OCI-LY7 (cell line): ENCODE data around the gene RCVRN.

Source experiments
- CTCF ChIP-seq: fragments of 200-600 bp; sonication (generic); conservative IDR thresholded peaks from 2 replicates; pipeline ENCODE4 v1.5.1; 2014; ENCODE audit warnings: mild to moderate bottlenecking, antibody characterized with exemption, low read length, moderate library complexity, mixed read lengths
- EZH2phosphoT487 ChIP-seq: fragments of 200-600 bp; sonication (generic); IDR thresholded peaks from 2 replicates; pipeline ENCODE4 v1.6.1; 2018; ENCODE audit warnings: low read depth, borderline replicate concordance, mild to moderate bottlenecking, mixed run types, antibody characterized with exemption, low read length, moderate library complexity, mixed read lengths

DNA sequence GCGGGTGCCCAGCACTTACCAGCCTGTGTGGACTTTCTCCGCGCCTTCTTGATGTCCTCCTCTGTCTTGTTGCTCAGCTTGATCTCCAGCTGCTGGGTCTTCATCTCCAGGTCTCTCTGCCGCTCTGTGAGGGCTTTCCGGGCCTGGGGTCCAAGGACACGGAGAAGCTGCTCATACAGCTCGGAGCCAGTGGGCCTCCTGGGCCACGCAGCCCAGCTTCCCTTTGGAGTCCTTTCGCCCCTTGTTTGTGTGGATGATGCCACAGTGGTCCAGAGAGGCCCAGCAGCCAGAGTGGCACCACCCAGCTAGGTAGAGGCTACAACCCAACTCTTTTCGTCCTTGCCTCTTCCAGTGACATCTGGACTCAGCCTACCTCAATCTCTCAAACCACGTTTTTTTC is 20.4 kb upstream of the RCVRN start:
- TF ChIP-seq CTCF (no peak), EZH2phosphoT487 (no peak)
